HFF-Myc (cell line): Measurements from ENCODE around the gene GNA12.

Experiments used
- DNase-seq: peaks from one replicate; pipeline ENCODE4 v3.0.0-alpha.2; 2011; ENCODE audit warnings: low read depth; ENCODE audit errors: extremely low read depth
- H3K4me3 ChIP-seq: replicated peaks from 2 replicates; pipeline ENCODE4 v1.5.1; 2011; ENCODE audit warnings: low read depth, mild to moderate bottlenecking, control low read depth, low read length
- TF ChIP-seq, protein P1 (sequence below): IDR thresholded peaks from 2 replicates; pipeline ENCODE4 v1.5.1; 2012; ENCODE audit warnings: mild to moderate bottlenecking, low read depth, low read length, control low read depth; ENCODE audit errors: missing control alignments

Gene GNA12

GRCh38 chr7:2709553-2710285, 134.4 kb downstream of the GNA12 start:
- TF ChIP-seq, protein P1, sequence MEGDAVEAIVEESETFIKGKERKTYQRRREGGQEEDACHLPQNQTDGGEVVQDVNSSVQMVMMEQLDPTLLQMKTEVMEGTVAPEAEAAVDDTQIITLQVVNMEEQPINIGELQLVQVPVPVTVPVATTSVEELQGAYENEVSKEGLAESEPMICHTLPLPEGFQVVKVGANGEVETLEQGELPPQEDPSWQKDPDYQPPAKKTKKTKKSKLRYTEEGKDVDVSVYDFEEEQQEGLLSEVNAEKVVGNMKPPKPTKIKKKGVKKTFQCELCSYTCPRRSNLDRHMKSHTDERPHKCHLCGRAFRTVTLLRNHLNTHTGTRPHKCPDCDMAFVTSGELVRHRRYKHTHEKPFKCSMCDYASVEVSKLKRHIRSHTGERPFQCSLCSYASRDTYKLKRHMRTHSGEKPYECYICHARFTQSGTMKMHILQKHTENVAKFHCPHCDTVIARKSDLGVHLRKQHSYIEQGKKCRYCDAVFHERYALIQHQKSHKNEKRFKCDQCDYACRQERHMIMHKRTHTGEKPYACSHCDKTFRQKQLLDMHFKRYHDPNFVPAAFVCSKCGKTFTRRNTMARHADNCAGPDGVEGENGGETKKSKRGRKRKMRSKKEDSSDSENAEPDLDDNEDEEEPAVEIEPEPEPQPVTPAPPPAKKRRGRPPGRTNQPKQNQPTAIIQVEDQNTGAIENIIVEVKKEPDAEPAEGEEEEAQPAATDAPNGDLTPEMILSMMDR: peak; percentile 87
- no peak for DNase-seq
- no peak overlapping the region for H3K4me3 ChIP-seq

- no peak for DNase-seq
- no peak overlapping the region for H3K4me3 ChIP-seq
- TF ChIP-seq, protein P1: no peak
Measured at GRCh38 chr7:2708547-2709310, 135.4 kb downstream of the GNA12 start.

DNA sequence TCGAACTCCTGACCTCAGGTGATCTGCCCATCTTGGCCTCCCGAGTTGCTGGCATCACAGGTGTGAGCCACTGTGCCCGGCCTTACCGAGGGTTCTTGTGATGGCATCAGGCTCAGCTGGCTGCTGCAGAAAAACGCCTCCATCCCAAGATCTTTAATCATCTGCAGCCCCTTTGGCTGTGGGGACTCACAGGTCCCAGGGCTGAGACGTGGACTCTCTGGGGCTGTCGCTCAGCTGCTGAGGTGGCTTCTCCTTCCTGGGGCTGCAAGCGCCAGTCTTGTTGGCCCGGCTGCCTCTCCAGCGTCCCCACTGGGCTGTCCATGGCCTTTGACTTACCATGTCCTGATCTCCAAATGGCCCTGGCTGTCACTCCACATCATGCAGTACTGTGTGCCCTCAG, 136.1 kb downstream of the GNA12 start:
- no peak for DNase-seq
- TF ChIP-seq, protein P1: no peak
- no peak overlapping the region for H3K4me3 ChIP-seq

GRCh38 chr7:2707481-2707880, 136.6 kb downstream of the GNA12 start:
- DNase-seq: no peak
- H3K4me3 ChIP-seq: no peak overlapping the region
- TF ChIP-seq, protein P1: no peak

- no peak for DNase-seq
- H3K4me3 ChIP-seq: no peak overlapping the region
- TF ChIP-seq, protein P1: no peak
Measured at GRCh38 chr7:2706685-2707126, 137.4 kb downstream of the GNA12 start.

DNA sequence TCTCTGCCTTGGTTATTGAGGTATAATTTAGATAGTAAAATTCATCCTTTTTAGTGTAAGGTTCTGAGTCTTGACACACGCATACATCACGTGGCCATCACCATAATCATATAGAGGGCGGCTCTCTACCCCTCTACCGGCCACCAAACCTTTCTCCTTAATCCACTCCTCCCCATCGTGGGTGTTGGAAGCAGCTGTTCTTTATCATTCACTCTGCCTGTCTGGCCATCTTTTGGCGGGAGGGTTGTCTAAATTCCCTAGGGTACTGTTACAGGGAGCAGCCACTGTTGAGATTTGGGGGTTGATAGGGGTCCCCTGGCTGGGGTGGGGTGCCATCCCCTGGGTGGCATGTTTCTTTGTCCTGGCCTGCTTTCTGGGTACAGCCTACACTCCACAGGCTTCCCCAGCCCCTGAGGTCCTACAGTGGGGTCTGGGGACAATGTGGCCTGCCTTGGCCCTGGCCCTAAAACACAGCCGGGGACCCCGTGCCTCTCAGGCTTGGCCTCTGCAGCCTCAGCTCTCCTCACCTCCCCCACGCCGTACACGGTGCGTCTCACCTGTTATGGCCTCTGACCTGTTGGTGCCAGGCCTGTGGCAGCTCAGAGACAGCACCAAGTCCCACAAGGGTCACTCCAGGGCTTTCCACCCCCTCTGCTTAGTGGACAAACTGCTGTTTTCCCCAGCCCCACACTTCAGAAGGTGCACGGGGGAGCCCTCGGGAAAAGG, 138.6 kb downstream of the GNA12 start:
- no peak for DNase-seq
- TF ChIP-seq, protein P1: no peak
- H3K4me3 ChIP-seq: no peak overlapping the region
